A673 (cell line): Measurements from ENCODE around the gene SKI. TPM values are rescaled to one million over a fixed set of nuclear protein-coding genes. Genes with fewer than 3 reads are reported as not detected.
A peak's percentile ranks its signal among the peaks of the same experiment; 100 is the strongest.

Experiments
- BruUV-seq: library from RNA; stranded (reverse); fragments of 400-500 nt; replicated peaks from 2 replicates; lab custom pipeline; 2021; lab: Mats Ljungman, UMichigan
- CTCF ChIA-PET: fragments of 300-600 bp; sonication (Branson Sonifier 250); formaldehyde crosslinking; loops from one replicate; lab custom pipeline; 2022; ENCODE audit warnings: antibody characterized with exemption; lab: Charles Lee
- POLR2A ChIA-PET: fragments of 300-600 bp; sonication (Branson Sonifier 250); formaldehyde crosslinking; loops from one replicate; lab custom pipeline; 2022; ENCODE audit warnings: antibody characterized with exemption; ENCODE audit not compliant: low non-redundant PET; lab: Charles Lee
- DNase-seq: peaks from one replicate; pipeline ENCODE4 v3.0.0-alpha.2; 2015; ENCODE audit warnings: low spot score
- H3K27ac ChIP-seq: fragments of 200-600 bp; sonication (generic); 2 replicates; pipeline ENCODE4 v1.5.1; 2016; ENCODE audit warnings: mixed run types, low read depth, mild to moderate bottlenecking, mixed read lengths, antibody characterized with exemption, low read length; ENCODE audit not compliant: poor library complexity, severe bottlenecking
- H3K27me3 ChIP-seq: fragments of 200-600 bp; sonication (generic); replicated peaks from 2 replicates; pipeline ENCODE4 v1.6.1; 2017; ENCODE audit warnings: mixed run types, low read depth, mild to moderate bottlenecking, mixed read lengths, antibody characterized with exemption, low read length; ENCODE audit not compliant: insufficient read depth, poor library complexity
- H3K36me3 ChIP-seq: fragments of 200-600 bp; sonication (generic); 2 replicates; pipeline ENCODE4 v1.6.1; 2016; ENCODE audit warnings: mixed run types, mild to moderate bottlenecking, mixed read lengths, antibody characterized with exemption, low read length; ENCODE audit not compliant: insufficient read depth, poor library complexity, severe bottlenecking
- H3K4me1 ChIP-seq: fragments of 200-600 bp; sonication (generic); 2 replicates; pipeline ENCODE4 v1.6.1; 2017; ENCODE audit warnings: mixed run types, mild to moderate bottlenecking, mixed read lengths, antibody characterized with exemption, low read length; ENCODE audit not compliant: insufficient read depth, poor library complexity, severe bottlenecking
- H3K4me3 ChIP-seq: fragments of 200-600 bp; sonication (generic); 2 replicates; pipeline ENCODE4 v1.5.1; 2016; ENCODE audit warnings: low read depth, mixed run types, mild to moderate bottlenecking, mixed read lengths, low read length; ENCODE audit not compliant: poor library complexity, severe bottlenecking
- H3K9me3 ChIP-seq: fragments of 200-600 bp; sonication (generic); 2 replicates; pipeline ENCODE4 v1.6.1; 2016; ENCODE audit warnings: mixed run types, low read depth, mild to moderate bottlenecking, mixed read lengths, antibody characterized with exemption, low read length; ENCODE audit not compliant: poor library complexity, severe bottlenecking
- CTCF ChIP-seq: fragments of 300-800, 200-600 bp; sonication (generic); conservative IDR thresholded peaks from 2 replicates; pipeline ENCODE4 v1.5.1; 2017; ENCODE audit warnings: low read depth, mild to moderate bottlenecking, antibody characterized with exemption, low read length, moderate library complexity, mixed read lengths
- EZH2 ChIP-seq: fragments of 200-600 bp; sonication (generic); IDR thresholded peaks from 2 replicates; pipeline ENCODE4 v1.6.1; 2017; ENCODE audit warnings: borderline replicate concordance, low read depth, mild to moderate bottlenecking, mixed read lengths, antibody characterized with exemption, low read length; ENCODE audit not compliant: poor library complexity, severe bottlenecking
- intact Hi-C: fragments of 100-400 bp; cut with micrococcal nuclease; formaldehyde crosslinking; loops from one replicate; pipeline ENCODE4 v1.10.0; 2022; ENCODE audit not compliant: unreplicated experiment
- total RNA-seq: library from RNA; stranded (reverse); gene quantifications from 2 replicates; pipeline ENCODE4 v1.2.3, GENCODE V29; 2021

Gene SKI
- total RNA-seq, 1 experiment from 2014 or later = 88.1 TPM

- Histone ChIP-seq H3K27ac (peak overlapping the region; percentile 88), H3K9me3 (no peaks in the 10 kb centered on the region), H3K4me1 (peaks cover 45% of the 10 kb centered on the region), H3K27me3 (no peaks in the 10 kb centered on the region), H3K36me3 (peaks cover 17% of the 10 kb centered on the region), H3K4me3 (no peak overlapping the region)
- intact Hi-C loops = loop anchor here (10.0 kb wide), 1 partner anchor 118 kb away; the partner anchor contains the start of gene FAAP20
- TF ChIP-seq CTCF (no peak), EZH2 (no peak)
- BruUV-seq = no TSS peak
- no peak for DNase-seq
- POLR2A ChIA-PET = interaction anchor here (0.6 kb wide), 1 partner anchor 85 kb away, joined by 9 read pairs; no protein-coding TSS in a partner anchor
- CTCF ChIA-PET = interaction anchor here (0.6 kb wide), 1 partner anchor 118 kb away, joined by 3 read pairs; no protein-coding TSS in a partner anchor
These were observed 84.6 kb downstream of the SKI start for GRCh38 chr1:2312515-2313301.

DNA sequence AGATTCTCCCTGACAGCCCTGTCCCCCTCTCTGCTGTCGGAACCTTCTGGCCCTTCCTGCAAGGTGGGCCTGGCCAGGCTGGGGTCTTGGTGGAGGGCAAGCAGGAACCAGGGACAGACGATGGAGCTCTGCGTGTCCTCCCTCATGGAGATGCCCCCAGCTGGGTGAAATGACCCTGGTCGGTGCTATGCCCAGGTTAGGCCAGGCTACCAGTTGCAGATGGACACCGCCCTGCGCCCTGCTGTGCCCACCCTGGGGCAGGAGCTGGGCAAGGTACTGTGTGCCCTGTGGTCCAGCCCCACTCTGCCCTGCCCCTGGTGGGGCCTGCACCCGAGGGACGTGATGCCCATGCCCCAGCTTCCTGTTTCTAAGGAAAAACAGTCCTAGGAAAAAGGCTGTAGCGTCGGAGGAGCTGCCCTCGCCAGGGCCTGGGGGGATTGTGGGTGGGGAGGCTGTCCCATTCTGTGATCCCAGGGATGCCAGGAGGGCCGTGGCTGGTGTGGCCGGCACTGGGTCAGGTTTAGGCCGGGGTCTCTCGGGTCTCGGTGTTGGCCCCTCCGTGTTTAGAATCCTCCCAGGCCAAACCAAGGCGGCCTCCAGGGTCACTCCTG is 85.6 kb downstream of the SKI start:
- no TSS peak for BruUV-seq
- Histone ChIP-seq H3K36me3 (peaks cover 6% of the 10 kb centered on the region), H3K4me3 (peak overlapping the region; percentile 48), H3K27me3 (no peaks in the 10 kb centered on the region), H3K27ac (peak overlapping the region; percentile 88), H3K9me3 (no peaks in the 10 kb centered on the region), H3K4me1 (peaks cover 53% of the 10 kb centered on the region)
- intact Hi-C loops = loop anchor here (10.0 kb wide), 1 partner anchor 119 kb away; the partner anchor contains the start of gene FAAP20
- ChIA-PET CTCF (no interaction called here), POLR2A (interaction anchor here (0.6 kb wide), 1 partner anchor 117 kb away, joined by 10 read pairs; no protein-coding TSS in a partner anchor)
- DNase-seq = no peak
- TF ChIP-seq CTCF = no peak
- no peak for TF ChIP-seq EZH2

GRCh38 chr1:2314273-2314802 is 86.2 kb downstream of the SKI start:
- TF ChIP-seq EZH2 = no peak
- no peak for TF ChIP-seq CTCF
- peak overlapping the region; percentile 88 for H3K27ac ChIP-seq
- peak; percentile 82 for DNase-seq
- BruUV-seq = no TSS peak
- peak overlapping the region; percentile 48 for H3K4me3 ChIP-seq
- CTCF ChIA-PET = interaction anchor here (0.7 kb wide), 1 partner anchor 120 kb away, joined by 3 read pairs; the partner anchor contains the start of gene FAAP20
- H3K4me1 ChIP-seq = peaks cover 58% of the 10 kb centered on the region
- intact Hi-C loops = loop anchor here (10.0 kb wide), 1 partner anchor 120 kb away; the partner anchor contains the start of gene FAAP20
- POLR2A ChIA-PET = no interaction called here
- H3K27me3 ChIP-seq = no peaks in the 10 kb centered on the region
- peaks cover 3% of the 10 kb centered on the region for H3K36me3 ChIP-seq
- no peaks in the 10 kb centered on the region for H3K9me3 ChIP-seq
